ENCODE measurements around the gene CRLF3.
"Not testable (repeated sequence)": the region's sequence is repeated elsewhere in the genome, so short reads cannot be mapped to it uniquely, and the experiment has no call there.

Gene CRLF3

DNA sequence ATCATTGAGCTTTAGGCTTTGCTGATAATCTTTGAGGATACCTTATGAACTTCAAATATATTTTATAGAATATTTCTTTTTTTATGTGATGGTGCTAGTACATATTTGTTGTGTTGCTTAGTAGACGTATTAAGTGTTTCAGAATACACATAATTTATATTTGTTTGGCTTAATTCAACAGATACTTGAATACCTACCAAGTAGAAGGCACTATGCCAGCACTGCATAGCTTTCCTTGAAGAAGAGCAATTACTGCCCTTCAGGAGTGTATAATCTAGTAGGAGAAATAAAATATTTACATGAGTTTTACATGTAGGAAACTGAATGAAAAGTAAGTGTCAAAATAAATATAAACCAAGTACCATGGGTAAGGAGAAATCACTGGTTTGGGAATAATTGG, 81.8 kb downstream of the CRLF3 start:
- peak; percentile 16 for FAIRE-seq
- not testable (repeated sequence) for DNase-seq (ENCODE audit: low spot score)

- not testable (repeated sequence) for FAIRE-seq; DNase-seq (ENCODE audit: low spot score)
Measured at GRCh38 chr17:30736371-30736770, 88.1 kb downstream of the CRLF3 start.

GRCh38 chr17:30735644-30736043, 88.8 kb downstream of the CRLF3 start:
- not testable (repeated sequence) for FAIRE-seq; DNase-seq (ENCODE audit: low spot score)

GRCh38 chr17:30735206-30735605, 89.3 kb downstream of the CRLF3 start:
- not testable (repeated sequence) for DNase-seq (ENCODE audit: low spot score)

DNA sequence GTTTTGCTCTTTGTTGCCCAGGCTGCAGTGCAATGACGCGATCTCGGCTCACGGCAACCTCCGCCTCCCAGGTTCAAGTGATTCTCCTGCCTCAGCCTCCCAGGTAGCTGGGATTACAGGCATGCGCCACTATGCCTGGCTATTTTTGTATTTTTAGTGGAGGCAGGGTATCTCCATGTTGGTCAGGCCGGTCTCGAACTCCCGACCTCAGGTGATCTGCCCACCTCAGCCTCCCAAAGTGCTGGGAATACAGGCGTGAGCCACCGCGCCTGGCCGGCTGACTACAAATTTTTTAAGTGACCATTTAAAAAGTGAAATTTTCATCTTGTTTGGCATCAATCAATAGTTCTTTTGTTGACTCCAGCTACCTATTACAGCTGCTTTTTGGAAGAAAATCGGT, 90.3 kb downstream of the CRLF3 start:
- not testable (repeated sequence) for FAIRE-seq; DNase-seq (ENCODE audit: low spot score)

More at GRCh38 chr17:30735206-30735605, 89.3 kb downstream of the CRLF3 start:
- not testable (repeated sequence) for FAIRE-seq

All from RCC 7860 (cell line).